Esophagus squamous epithelium (tissue), 5 donors: ENCODE results near the gene FLVCR2. TPM values are rescaled to one million over a fixed set of nuclear protein-coding genes. Genes with fewer than 3 reads are reported as not detected.

ENCODE experiments used
- DNase-seq: peaks from one replicate; lab custom pipeline; 2025; lab: John Stamatoyannopoulos, UW
- H3K27ac ChIP-seq, 4 donors: fragments of 200-600 bp; sonication (generic); one replicate each; pipeline ENCODE4 v1.5.1; 2016 to 2019; ENCODE audit warnings: mild to moderate bottlenecking in 1 of 4
- H3K27me3 ChIP-seq, 4 donors: fragments of 200-600 bp; sonication (generic); 1 replicate in 3 of 4; 2 replicates in 1 of 4; pipeline versions ENCODE4 v1.5.1 to v1.6.0; 2017 to 2021; ENCODE audit warnings: antibody characterized with exemption in 1 of 4
- H3K36me3 ChIP-seq, 3 donors: fragments of 200-600 bp; sonication (generic); one replicate each; pipeline ENCODE4 v1.5.1; 2016 to 2019
- H3K4me1 ChIP-seq, 3 donors: fragments of 200-600 bp; sonication (generic); one replicate each; pipeline ENCODE4 v1.5.1; 2017 to 2019
- H3K4me3 ChIP-seq, 4 donors: fragments of 200-600 bp; sonication (generic); 1 replicate in 3 of 4; 2 replicates in 1 of 4; pipeline ENCODE4 v1.5.1; 2016 to 2019; ENCODE audit warnings: mild to moderate bottlenecking in 2 of 4, moderate library complexity in 1 of 4
- H3K9me3 ChIP-seq, 3 donors: fragments of 200-600 bp; sonication (generic); one replicate each; pipeline ENCODE4 v1.5.1; 2016 to 2019
- CTCF ChIP-seq, 6 experiments: fragments of 450-650 bp in 4 of 6; fragments of 200-600 bp in 2 of 6; sonication (generic) in 2 of 6; IDR thresholded peaks; one replicate each; pipeline ENCODE4 v1.5.1; 2016 to 2019; ENCODE audit warnings: antibody characterized with exemption in 6 of 6, mild to moderate bottlenecking in 4 of 6, moderate library complexity in 4 of 6
- POLR2A ChIP-seq, 4 donors: fragments of 450-650 bp; IDR thresholded peaks; one replicate each; pipeline ENCODE4 v1.6.1; 2017; ENCODE audit warnings: antibody characterized with exemption in 4 of 4, mild to moderate bottlenecking in 4 of 4, moderate library complexity in 3 of 4
- WGBS, 2 donors: methylation state at CpG; one replicate each; pipeline ENCODE4 v1.1.5; 2018; 5-methylcytosine and 5-hydroxymethylcytosine counted together
- intact Hi-C: fragments of 100-400 bp; cut with DNase I; formaldehyde crosslinking; loops from one replicate; pipeline ENCODE4 v1.15.0; 2022
- total RNA-seq, 4 donors: library from RNA; depleted of rRNA; stranded (reverse); fragments of >200 nt; gene quantifications; one replicate each; pipeline ENCODE4 v1.1.0, GENCODE V29; 2016
- donor health status: DM: yes; HTN: yes; CAD: no.

The FLVCR2 gene
- total RNA-seq, 4 donors from 2014 or later, result 1.1 to 7.6 (median 3.8) TPM

- WGBS, 2 donors, result 63 to 64% methylated on average over 5 to 6 of the region's 6 CpGs
- intact Hi-C loops, result no loop called here
Observed at GRCh38 chr14:75630695-75631452, 52.5 kb downstream of the FLVCR2 start.

GRCh38 chr14:75631453-75631831, 53.0 kb downstream of the FLVCR2 start:
- Histone ChIP-seq H3K4me1 (peaks cover 0 to 16% (median 0%) of the 10 kb centered on the region in 3 donors), H3K27me3 (no peaks in the 10 kb centered on the region), H3K4me3 (no peak overlapping the region), H3K36me3 (no peaks in the 10 kb centered on the region), H3K9me3 (no peaks in the 10 kb centered on the region), H3K27ac (no peak overlapping the region)
- intact Hi-C loops, result no loop called here
- DNase-seq, result no peak
- TF ChIP-seq POLR2A (IDR thresholded peaks at IDR 0.05) (no peak), CTCF (IDR thresholded peaks at IDR 0.05) (no peak)
- WGBS, 2 donors, result 23 to 39% methylated on average over 5 of the region's 5 CpGs

More at GRCh38 chr14:75630695-75631452, 52.5 kb downstream of the FLVCR2 start:
- H3K4me1 ChIP-seq, result peaks cover 0 to 16% (median 0%) of the 10 kb centered on the region in 3 donors
- H3K9me3 ChIP-seq, result no peaks in the 10 kb centered on the region
- no peaks in the 10 kb centered on the region for H3K36me3 ChIP-seq
- H3K27ac ChIP-seq, result no peak overlapping the region
- TF ChIP-seq POLR2A (IDR thresholded peaks at IDR 0.05), result no peak
- no peak for DNase-seq
- no peaks in the 10 kb centered on the region for H3K27me3 ChIP-seq
- H3K4me3 ChIP-seq, result no peak overlapping the region

- 32 to 48% methylated on average over 3 to 5 of the region's 5 CpGs for WGBS, 2 donors
- TF ChIP-seq CTCF (IDR thresholded peaks at IDR 0.05) (no peak), POLR2A (IDR thresholded peaks at IDR 0.05) (no peak)
- Histone ChIP-seq H3K27me3 (no peaks in the 10 kb centered on the region), H3K9me3 (no peaks in the 10 kb centered on the region), H3K36me3 (no peaks in the 10 kb centered on the region), H3K27ac (no peak overlapping the region), H3K4me3 (no peak overlapping the region), H3K4me1 (peaks cover 0 to 16% (median 0%) of the 10 kb centered on the region in 3 donors)
- intact Hi-C loops, result no loop called here
- no peak for DNase-seq
Observed at GRCh38 chr14:75634848-75635247, 56.4 kb downstream of the FLVCR2 start.

GRCh38 chr14:75636100-75636692, 57.8 kb downstream of the FLVCR2 start:
- Histone ChIP-seq H3K4me3 (no peak overlapping the region), H3K27ac (no peak overlapping the region), H3K27me3 (no peaks in the 10 kb centered on the region), H3K9me3 (no peaks in the 10 kb centered on the region), H3K4me1 (peaks cover 0 to 16% (median 0%) of the 10 kb centered on the region in 3 donors), H3K36me3 (no peaks in the 10 kb centered on the region)
- TF ChIP-seq POLR2A (IDR thresholded peaks at IDR 0.05) (no peak), CTCF (IDR thresholded peaks at IDR 0.05) (no peak)
- WGBS, 2 donors, result 68 to 100% methylated on average over 1 to 8 of the region's 13 CpGs
- intact Hi-C loops, result no loop called here
- no peak for DNase-seq

GRCh38 chr14:75640876-75641275, 62.5 kb downstream of the FLVCR2 start:
- DNase-seq, result no peak
- 81 to 82% methylated on average over 3 of the region's 3 CpGs for WGBS, 2 donors

More at GRCh38 chr14:75640876-75641275, 62.5 kb downstream of the FLVCR2 start:
- no peak overlapping the region for H3K27ac ChIP-seq
- H3K4me1 ChIP-seq, result no peaks in the 10 kb centered on the region
- H3K9me3 ChIP-seq, result no peaks in the 10 kb centered on the region
- no peak overlapping the region for H3K4me3 ChIP-seq
- TF ChIP-seq POLR2A (IDR thresholded peaks at IDR 0.05) (no peak), CTCF (IDR thresholded peaks at IDR 0.05) (no peak)
- no peaks in the 10 kb centered on the region for H3K36me3 ChIP-seq
- intact Hi-C loops, result no loop called here
- H3K27me3 ChIP-seq, result no peaks in the 10 kb centered on the region
